Calu3 (cell line): ENCODE results near the gene GALNS. TPM values are rescaled to one million over a fixed set of nuclear protein-coding genes. Genes with fewer than 3 reads are reported as not detected.
"Not testable (repeated sequence)": the region's sequence is repeated elsewhere in the genome, so short reads cannot be mapped to it uniquely, and the experiment has no call there.

Experiments
- BruUV-seq: library from RNA; stranded (reverse); fragments of 400-500 nt; replicated peaks from 2 replicates; lab custom pipeline; 2021; lab: Mats Ljungman, UMichigan
- CTCF ChIA-PET: fragments of 300-600 bp; sonication (Branson Sonifier 250); formaldehyde crosslinking; loops from one replicate; lab custom pipeline; 2022; ENCODE audit warnings: antibody characterized with exemption; lab: Charles Lee
- DNase-seq: peaks from one replicate; pipeline ENCODE4 v3.0.0; 2022
- H3K27ac Mint-ChIP-seq: one replicate; pipeline ENCODE4 v1.8.0; 2022; ENCODE audit warnings: mixed read lengths; ENCODE audit not compliant: unreplicated experiment
- H3K27me3 Mint-ChIP-seq: one replicate; pipeline ENCODE4 v1.8.0; 2022; ENCODE audit warnings: mixed read lengths; ENCODE audit not compliant: unreplicated experiment
- H3K36me3 Mint-ChIP-seq: one replicate; pipeline ENCODE4 v1.8.0; 2022; ENCODE audit warnings: mild to moderate bottlenecking, moderate library complexity, mixed read lengths; ENCODE audit not compliant: insufficient read depth, unreplicated experiment
- H3K4me1 Mint-ChIP-seq: one replicate; pipeline ENCODE4 v1.8.0; 2022; ENCODE audit warnings: mild to moderate bottlenecking, low read depth, mixed read lengths; ENCODE audit not compliant: unreplicated experiment
- H3K4me3 Mint-ChIP-seq: one replicate; pipeline ENCODE4 v1.8.0; 2022; ENCODE audit warnings: mild to moderate bottlenecking, low read depth, moderate library complexity, mixed read lengths; ENCODE audit not compliant: unreplicated experiment
- H3K9me3 Mint-ChIP-seq: one replicate; pipeline ENCODE4 v1.8.0; 2022; ENCODE audit warnings: low read depth, mixed read lengths; ENCODE audit not compliant: unreplicated experiment
- CTCF ChIP-seq: fragments of 200-600 bp; IDR thresholded peaks from one replicate; pipeline ENCODE4 v1.8.0; 2022; ENCODE audit warnings: antibody characterized with exemption; ENCODE audit not compliant: unreplicated experiment
- intact Hi-C: fragments of 100-400 bp; cut with micrococcal nuclease; formaldehyde crosslinking; loops from one replicate; pipeline ENCODE4 v1.10.0; 2022; ENCODE audit not compliant: unreplicated experiment
- total RNA-seq: library from RNA; stranded (reverse); gene quantifications from 2 replicates; pipeline ENCODE4 v1.2.3, GENCODE V29; 2022

The GALNS gene
- total RNA-seq, 1 experiment from 2014 or later: 50.4 TPM

GRCh38 chr16:88774544-88775393 lies 82.0 kb downstream of the GALNS start:
- CTCF ChIA-PET: interaction anchor here (1.1 kb wide), 1 partner anchor 37 kb away, joined by 4 read pairs; no protein-coding TSS in a partner anchor
- H3K4me3 Mint-ChIP-seq: no peak overlapping the region
- no peaks in the 10 kb centered on the region for H3K27me3 Mint-ChIP-seq
- intact Hi-C loops: no loop called here
- TF ChIP-seq CTCF: no peak
- no peak for DNase-seq
- peaks cover 40% of the 10 kb centered on the region for H3K4me1 Mint-ChIP-seq
- H3K9me3 Mint-ChIP-seq: no peaks in the 10 kb centered on the region
- no peak overlapping the region for H3K27ac Mint-ChIP-seq
- peaks cover 46% of the 10 kb centered on the region for H3K36me3 Mint-ChIP-seq
- no TSS peak for BruUV-seq

GRCh38 chr16:88773812-88774291 lies 82.9 kb downstream of the GALNS start:
- TF ChIP-seq CTCF: no peak
- H3K9me3 Mint-ChIP-seq: no peaks in the 10 kb centered on the region
- DNase-seq: peak; percentile 54
- no peak overlapping the region for H3K27ac Mint-ChIP-seq
- CTCF ChIA-PET: interaction anchor here (0.9 to 1.5 kb wide), 3 partner anchors 9 to 36 kb away, joined by 4 to 6 read pairs (median 4); no protein-coding TSS in a partner anchor
- no peaks in the 10 kb centered on the region for H3K27me3 Mint-ChIP-seq
- H3K4me3 Mint-ChIP-seq: no peak overlapping the region
- no TSS peak for BruUV-seq
- H3K4me1 Mint-ChIP-seq: peaks cover 47% of the 10 kb centered on the region
- peaks cover 49% of the 10 kb centered on the region for H3K36me3 Mint-ChIP-seq
- intact Hi-C loops: no loop called here

GRCh38 chr16:88772871-88773811 lies 83.6 kb downstream of the GALNS start:
- H3K27me3 Mint-ChIP-seq: no peaks in the 10 kb centered on the region
- BruUV-seq: no TSS peak
- H3K4me3 Mint-ChIP-seq: no peak overlapping the region
- no peak for TF ChIP-seq CTCF
- intact Hi-C loops: no loop called here
- no peaks in the 10 kb centered on the region for H3K9me3 Mint-ChIP-seq
- peaks cover 47% of the 10 kb centered on the region for H3K4me1 Mint-ChIP-seq
- no peak for DNase-seq
- peaks cover 51% of the 10 kb centered on the region for H3K36me3 Mint-ChIP-seq
- CTCF ChIA-PET: interaction anchor here (0.9 to 1.5 kb wide), 3 partner anchors 8 to 36 kb away, joined by 4 to 6 read pairs (median 4); no protein-coding TSS in a partner anchor
- no peak overlapping the region for H3K27ac Mint-ChIP-seq

- H3K9me3 Mint-ChIP-seq, H3K27me3 Mint-ChIP-seq, H3K4me3 Mint-ChIP-seq, H3K27ac Mint-ChIP-seq, DNase-seq, intact Hi-C loops, BruUV-seq: not testable (repeated sequence)
- CTCF ChIA-PET: interaction anchor here (0.7 to 1.5 kb wide), 4 partner anchors 9 to 151 kb away, joined by 4 to 8 read pairs (median 6); no protein-coding TSS in a partner anchor
- H3K36me3 Mint-ChIP-seq: peaks cover 55% of the 10 kb centered on the region
- peaks cover 60% of the 10 kb centered on the region for H3K4me1 Mint-ChIP-seq
Measured at GRCh38 chr16:88771781-88772180, 85.0 kb downstream of the GALNS start.
